Right renal cortex interstitium (tissue), 3 donors: ENCODE results near the gene DNAJB5. TPM values are rescaled to one million over a fixed set of nuclear protein-coding genes. Genes with fewer than 3 reads are reported as not detected.

Experiments
- DNase-seq, 3 donors: peaks; one replicate each; pipeline ENCODE4 v3.0.0-alpha.2; 2013; ENCODE audit warnings: low read depth in 3 of 3, low spot score in 2 of 3
- polyA plus RNA-seq, 3 donors: library from polyadenylated mRNA; unstranded; fragments of 120-200 nt; gene quantifications; one replicate each; pipeline ENCODE4 v1.2.1, GENCODE V29; 2013; ENCODE audit not compliant: insufficient read length in 3 of 3

DNAJB5 gene
- polyA plus RNA-seq, 3 donors: 10.3 to 11.7 (median 10.8) TPM

DNA sequence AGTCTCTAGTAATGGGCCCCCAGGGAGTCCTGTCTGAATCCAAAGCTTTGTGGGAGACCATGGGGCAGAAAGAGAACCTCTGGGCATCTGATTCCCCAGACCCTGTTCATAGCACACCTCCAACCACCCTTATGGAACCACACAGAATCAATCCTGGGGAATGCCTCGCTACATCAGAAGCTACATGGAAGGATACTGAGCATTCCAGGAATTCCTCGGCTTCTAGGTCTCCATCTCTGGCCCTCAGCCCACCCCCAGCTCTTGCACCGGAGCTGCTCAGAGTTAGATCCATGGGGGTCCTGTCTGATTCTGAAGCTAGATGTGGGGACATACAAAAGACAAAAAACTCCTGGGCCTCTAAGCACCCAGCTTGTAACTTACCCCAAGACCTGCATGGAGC, 54.5 kb downstream of the DNAJB5 start:
- DNase-seq: no peak

Other genes starting within 250 kb of the DNAJB5 start
- under 1 TPM; 0.17 to 0.21 (median 0.19) TPM for gene PHF24, start 31.5 kb upstream of the DNAJB5 start, polyA plus RNA-seq
- 100 to 1,000 TPM; 270 to 279 (median 279) TPM for gene VCP, start 82.9 kb downstream of the DNAJB5 start, polyA plus RNA-seq
- 10 to 100 TPM; 41.3 to 44.6 (median 42.1) TPM for gene FANCG, start 90.2 kb downstream of the DNAJB5 start, polyA plus RNA-seq
- gene PIGO, start 106.8 kb downstream of the DNAJB5 start, polyA plus RNA-seq: 10 to 100 TPM; 30.2 to 34.3 (median 30.4) TPM
- 100 to 1,000 TPM; 131 to 138 (median 136) TPM for gene STOML2, start 113.4 kb downstream of the DNAJB5 start, polyA plus RNA-seq
- 10 to 100 TPM; 11.8 to 12.3 (median 12.0) TPM for gene ATOSB, start 126.1 kb downstream of the DNAJB5 start, polyA plus RNA-seq
- gene UNC13B, start 172.3 kb downstream of the DNAJB5 start, polyA plus RNA-seq: 10 to 100 TPM; 27.7 to 30.3 (median 28.6) TPM